NCI-H510A (cell line): ENCODE results near the gene CYP2R1.
"Not testable (repeated sequence)": the region's sequence is repeated elsewhere in the genome, so short reads cannot be mapped to it uniquely, and the experiment has no call there.

Experiments used
- DNase-seq: peaks from one replicate; lab custom pipeline; 2025; lab: John Stamatoyannopoulos, UW

The CYP2R1 gene

DNA sequence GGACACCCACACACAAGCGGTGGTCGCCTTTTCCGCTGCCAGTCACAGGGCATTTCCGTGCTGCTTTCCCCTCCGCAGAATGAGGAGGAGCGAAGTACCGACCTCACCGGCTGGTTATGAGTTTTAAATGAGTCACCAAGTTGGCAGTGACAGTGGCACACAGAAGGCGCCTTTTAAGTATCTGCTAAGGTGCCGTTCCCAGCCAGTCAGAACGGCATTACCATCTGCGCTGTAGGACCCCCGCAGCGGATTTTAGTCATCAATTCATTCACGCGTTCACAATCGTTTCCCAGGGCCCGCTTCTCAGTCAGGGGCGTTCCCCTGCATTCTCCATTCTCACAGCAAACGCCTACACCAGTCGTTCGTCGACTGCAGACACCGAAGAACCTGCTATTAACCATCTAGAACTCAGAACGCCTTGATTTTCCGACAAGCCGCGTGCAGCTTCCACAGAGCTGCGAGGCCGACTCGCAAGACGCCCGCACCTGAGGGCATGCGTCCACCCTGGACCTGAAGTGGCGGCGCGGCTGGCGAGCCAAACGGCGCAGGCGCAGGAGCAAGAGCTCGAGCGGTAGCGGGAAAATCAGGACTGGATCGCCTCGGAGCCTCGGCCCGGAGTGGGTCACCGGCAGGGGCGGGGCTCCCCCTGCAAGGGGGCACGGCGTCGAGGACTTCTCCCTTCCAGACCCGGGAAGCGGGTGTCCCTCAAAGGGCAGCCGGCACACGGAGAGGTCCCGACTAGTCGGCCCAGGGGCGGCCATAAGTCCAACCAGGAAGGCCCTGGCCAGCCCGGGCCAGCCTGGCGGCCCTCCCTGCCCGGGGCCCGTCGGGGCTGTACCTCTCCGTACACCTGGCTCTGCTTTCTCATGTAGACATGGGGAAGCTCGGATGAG, 642 bp downstream of the CYP2R1 start:
- peak; percentile 76 for DNase-seq

DNA sequence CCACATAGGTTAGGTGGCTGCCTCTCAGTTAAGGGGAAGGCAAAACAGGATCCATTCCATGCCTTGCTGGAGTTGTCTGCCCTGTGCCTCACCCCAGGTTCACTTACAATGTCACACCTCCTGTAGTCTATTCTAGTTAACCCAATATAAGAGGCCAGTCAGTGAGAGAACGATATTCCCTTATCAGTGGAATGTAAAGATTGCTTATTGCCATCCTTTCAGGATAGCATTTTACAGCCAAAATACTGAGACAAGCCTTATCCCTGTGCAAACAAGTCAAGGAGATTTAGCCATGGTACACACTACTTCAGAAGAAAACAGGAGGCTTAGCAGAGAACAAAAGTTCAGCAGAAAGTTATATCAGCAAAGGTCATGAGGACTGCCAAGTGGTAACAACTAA, 5.5 kb downstream of the CYP2R1 start:
- no peak for DNase-seq

DNA sequence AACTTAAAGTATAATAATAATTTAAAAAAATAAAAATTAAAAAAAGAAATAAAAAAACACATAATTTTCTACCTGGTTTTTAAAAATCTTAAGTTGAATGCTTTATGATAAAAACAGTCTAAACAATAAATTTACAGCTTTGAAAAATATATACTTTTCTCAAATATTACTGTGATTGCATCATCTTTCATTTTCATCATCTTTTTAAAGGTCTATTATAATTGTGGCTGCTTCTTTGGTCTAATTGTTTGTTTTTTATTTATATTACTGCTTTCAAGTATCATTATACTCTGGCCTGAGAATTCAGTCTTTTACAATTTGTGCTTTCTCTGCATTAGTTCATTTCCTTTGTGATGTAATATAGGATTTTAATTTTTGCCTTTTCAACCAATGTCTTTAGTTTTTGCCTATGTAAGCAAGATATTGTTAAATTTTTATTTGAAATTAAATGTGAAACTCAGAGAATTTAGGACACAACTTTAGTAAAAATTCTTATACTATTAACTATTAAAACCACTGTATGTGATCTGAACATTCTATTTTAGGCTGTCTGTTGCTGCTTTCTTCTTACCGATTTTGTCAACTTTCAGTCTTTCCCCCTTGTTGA, 7.3 kb downstream of the CYP2R1 start:
- no peak for DNase-seq

DNA sequence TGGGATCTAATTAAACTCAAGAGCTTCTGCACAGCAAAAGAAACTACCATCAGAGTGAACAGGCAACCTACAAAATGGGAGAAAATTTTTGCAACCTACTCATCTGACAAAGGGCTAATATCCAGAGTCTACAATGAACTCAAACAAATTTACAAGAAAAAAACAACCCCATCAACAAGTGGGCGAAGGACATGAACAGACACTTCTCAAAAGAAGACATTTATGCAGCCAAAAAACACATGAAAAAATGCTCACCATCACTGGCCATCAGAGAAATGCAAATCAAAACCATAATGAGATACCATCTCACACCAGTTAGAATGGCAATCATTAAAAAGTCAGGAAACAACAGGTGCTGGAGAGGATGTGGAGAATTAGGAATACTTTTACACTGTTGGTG, 8.3 kb downstream of the CYP2R1 start:
- not testable (repeated sequence) for DNase-seq

DNA sequence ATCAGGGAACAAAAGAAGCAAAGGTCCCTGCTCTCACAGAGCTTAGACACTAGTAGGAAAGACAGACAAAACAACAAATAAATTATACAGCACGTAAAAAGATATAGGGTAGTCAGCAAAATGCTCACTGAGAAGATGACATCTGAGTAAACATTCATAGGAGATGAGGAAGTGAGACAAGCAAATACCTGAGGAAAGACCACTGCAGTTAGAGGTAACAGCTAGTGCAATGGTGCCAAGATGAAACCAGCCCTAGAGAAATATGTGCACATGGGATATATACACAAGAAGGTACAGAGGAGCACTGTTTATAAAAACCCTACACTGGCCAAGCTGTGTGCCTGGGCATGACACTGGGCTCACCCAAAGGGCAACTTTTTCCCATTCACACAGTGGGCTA, 9.8 kb downstream of the CYP2R1 start:
- no peak for DNase-seq

DNA sequence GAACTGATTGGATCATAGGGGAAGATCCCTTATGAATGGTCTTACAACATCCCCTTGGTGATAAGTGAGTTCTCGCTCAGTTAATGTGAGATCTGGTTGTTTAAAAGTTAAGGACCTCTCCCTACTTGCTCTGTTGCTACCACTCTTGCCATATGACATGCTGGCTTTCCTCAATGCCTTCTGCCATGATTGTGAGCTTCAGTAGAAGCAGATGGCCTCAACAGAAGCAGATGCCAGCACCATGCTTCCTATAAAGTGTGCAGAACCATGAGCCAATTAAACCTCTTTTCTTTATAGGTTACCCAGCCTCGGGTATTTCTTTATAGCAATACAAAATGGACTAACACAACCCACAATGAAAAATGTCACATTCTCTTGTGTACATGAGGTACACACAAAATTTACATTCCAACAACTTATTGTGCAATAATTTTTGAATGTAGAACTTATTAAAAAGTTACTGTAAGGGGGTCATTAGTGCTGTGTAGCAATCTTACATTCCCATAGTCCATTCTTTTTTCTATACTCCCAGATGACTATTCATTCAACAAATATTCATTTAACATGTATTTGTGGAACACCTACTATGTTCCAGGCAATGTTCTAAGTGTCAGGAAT, 10.3 kb downstream of the CYP2R1 start:
- DNase-seq, result no peak

DNA sequence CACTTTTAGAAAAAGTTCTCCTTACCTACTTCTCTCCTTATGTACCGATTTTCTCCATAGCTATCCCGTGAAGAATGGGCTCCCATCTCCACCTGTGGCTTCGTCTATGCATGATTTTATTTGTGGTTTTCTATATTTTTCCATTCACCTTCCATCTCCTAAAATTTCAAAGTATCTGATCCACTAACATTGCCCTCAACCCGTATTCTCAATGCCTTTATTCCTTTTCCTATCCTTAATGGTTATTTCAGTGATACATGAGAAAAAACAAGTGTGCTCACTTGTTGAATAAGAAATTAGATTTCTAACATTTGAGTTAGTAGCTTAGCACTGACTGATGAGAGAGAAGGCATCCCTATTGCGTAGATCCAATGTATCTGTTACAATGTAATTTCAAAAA, 16.9 kb downstream of the CYP2R1 start:
- no peak for DNase-seq

DNA sequence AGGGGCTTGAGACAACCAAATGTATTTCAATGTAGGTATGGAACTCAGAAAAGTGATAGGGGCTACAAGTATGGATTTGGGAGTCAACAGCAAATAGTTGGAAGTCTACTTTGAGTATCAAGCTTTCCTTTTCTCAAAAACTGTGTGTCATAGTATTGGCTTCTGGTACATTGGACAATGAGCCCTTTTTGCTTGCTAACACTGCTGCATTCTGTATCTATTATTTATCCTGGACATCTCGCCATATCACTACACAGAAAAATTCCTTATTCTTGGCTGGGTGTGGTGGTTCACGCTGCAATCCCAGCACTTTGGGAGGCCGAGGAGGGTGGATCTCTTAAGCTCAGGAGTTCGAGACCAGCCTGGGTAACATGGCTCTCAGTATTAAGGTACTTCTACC, 18.4 kb downstream of the CYP2R1 start:
- DNase-seq, result no peak

DNA sequence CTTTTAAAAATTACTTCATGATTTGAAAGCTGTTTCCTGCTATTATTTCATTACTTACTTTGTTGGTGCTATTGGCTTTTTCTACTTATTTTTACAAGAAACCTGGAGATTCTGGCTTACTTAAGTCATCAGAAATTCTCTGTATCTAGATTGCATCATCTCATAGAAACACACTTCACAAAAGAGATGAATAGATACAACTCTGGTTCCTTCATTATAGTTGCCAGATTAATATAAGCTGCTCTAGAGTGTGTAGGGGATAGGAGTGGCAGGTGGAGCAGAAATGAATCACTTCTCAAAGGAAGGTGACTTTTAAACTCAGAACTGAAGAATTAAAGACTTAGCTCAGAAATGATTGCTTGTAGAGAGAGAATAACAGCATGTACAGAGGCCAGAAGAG, 20.0 kb downstream of the CYP2R1 start:
- DNase-seq, result no peak

DNA sequence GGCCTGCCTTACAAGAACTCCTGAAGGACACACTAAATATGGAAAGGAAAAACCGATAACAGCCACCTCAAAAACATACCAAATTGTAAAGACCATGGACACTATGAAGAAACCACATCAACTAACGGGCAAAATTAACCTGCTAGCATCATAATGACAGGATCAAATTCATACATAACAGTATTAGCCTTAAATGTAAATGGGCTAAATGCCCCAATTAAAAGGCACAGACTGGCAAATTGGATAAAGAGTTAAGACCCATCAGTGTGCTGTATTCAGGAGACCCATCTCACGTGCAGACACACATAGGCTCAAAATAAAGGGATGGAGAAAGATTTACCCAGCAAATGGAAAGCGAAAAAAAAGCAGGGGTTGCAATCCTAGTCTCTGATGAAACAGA, 28.3 kb downstream of the CYP2R1 start:
- DNase-seq, result not testable (repeated sequence)

DNA sequence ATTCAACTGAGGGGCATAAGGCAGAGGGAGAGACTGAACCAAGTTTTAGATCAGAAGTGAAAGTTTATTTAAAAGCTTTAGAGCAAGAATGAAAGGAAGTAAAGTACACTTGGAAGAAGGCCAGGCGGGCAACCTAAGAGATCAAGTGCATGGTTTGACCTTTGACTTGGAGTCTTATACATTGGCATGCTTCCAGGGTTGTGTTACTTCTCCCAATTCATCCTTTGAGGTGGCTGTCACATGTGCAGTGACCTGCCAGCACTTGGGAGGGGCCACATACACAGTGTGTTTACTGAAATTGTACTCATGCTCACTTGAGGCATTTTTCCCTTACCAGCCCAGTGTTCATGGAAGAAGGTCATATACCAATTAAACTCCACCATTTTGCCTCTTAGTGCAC, 30.4 kb downstream of the CYP2R1 start:
- DNase-seq, result no peak

DNA sequence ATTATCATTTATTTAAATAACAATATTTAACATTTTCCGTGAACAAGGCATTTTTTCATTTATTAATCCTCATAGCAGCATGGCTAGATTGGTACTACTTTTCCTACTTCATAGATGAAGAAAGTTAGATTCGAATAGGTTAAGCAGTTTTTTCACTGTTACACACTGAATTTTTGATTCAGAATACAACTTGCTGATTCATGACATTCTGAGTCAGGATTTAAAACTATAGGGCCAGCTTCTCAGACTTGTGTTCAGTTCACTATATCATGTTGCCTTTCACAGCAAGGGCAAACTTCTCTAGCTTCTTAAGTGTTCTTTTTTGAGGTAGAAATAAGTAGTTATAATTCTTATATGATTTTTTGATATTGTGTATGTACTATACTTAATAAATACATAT, 31.5 kb downstream of the CYP2R1 start:
- DNase-seq, result no peak

DNA sequence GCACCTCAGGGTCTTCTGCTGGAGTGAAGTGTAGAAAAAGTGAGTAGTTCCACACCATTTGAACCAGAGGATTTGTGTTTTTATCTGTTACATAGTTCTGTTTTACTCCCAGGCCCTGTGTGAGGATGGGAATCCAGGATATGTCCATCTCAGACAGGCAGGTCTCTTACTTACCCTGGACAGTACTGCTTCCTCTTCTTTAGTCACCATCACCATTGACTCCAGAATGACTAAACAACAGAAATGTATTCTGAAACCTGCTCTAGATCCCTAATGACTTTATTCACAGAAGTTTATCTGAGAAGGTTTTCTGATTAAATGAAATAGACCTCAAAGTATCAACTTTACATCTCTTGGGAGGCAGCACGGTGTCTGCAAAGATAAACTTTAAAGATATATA, 33.6 kb downstream of the CYP2R1 start:
- no peak for DNase-seq

DNA sequence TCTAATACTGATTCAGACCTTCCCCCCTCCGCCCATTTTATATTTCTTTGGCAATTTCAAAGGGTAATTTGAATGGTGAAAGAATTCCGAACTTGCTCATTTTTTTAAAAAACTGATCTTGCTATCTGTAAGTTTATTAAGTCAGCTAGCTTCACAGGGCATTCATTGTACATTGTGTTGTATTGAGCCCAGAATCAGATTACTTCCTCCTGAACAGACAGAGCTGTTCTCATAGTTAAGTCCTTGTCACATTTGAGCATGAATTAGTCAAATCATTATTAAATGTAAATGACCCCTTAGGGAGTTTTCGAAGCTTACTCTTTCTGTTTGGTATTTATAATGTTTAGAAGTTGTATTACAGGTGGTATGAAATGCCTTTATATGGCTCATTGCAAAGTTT, 34.4 kb downstream of the CYP2R1 start:
- no peak for DNase-seq

DNA sequence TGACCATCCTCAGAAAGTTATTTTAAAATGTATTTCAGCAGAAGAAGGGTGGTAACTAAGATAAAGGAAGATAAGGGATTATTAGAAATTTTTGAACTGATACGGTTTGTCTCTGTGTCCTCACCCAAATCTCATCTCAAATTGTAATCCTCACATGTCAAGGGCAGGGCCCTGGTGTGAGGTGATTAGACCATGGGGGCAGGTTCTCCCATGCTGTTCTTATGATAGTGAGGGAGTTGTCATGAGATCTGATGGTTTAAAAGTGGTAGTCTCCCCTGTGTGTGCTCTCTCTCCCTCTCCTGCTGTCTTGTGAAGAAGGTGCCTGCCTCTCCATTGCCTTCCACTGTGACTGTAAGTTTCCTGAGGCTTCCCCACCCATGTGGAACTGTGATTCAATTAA, 36.1 kb downstream of the CYP2R1 start:
- no peak for DNase-seq

DNA sequence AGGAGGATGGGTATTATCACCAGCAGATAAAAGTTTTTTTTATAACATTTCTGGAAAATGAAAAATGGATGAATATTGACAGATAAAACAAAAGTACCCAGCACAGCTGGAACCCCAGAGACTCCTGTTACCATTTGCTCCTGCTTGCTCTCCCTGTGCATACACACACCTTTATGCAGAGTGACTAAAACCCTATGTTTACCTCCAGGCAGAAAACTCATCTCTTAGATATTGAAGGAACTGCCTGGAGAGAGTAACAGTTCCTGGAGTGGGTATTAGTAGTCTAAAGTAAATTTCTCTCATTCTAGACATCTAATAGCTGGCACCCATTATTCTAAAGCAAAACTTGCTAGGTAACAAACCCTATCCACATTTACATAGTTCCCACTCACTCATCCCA, 38.0 kb downstream of the CYP2R1 start:
- no peak for DNase-seq

DNA sequence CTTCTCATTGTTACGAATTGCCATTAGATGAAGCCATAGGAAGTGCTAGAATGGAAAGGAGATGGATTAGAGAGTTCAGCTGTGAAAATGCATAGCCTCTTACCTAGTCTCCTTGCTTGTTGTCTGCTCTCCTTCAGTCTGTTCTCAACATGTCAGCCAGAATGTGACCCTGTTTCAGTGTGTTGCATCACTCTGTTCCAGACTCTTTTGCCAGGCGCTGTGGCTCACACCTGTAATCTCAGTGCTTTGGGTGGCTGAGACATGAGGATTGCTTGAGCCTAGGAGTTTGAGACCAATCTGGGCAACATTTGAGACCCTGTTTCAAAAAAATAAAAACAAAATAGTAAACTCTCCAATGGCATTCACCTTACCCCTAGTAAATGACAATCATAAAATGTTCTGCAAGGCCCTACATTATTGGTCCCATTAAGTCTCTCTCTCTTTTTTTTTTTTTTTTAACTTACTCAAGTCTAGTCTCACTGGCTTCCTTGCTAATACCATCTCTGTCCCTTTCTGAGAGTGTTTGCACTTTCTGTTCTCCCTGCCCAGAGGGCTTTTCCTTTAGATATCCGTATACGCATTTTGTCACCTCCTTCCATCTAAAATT, 39.4 kb downstream of the CYP2R1 start:
- DNase-seq, result no peak

DNA sequence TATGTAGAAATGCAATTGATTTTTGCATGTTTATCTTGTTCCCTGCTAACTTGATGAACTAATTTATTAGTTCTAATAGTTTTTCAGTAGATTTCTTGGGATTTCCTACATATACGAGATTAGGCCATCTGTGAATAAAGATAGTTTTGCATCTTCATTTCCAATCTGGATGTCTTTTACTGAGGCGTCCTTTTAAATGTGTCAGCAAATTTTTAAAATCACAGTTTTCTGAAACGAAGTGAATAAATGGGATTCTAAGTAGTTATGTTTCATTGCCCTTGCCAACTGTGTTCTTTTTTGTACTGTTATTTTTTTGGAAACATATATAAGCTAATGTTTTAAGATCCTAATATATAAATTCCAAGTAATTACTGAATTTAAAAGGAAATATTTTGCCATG, 50.0 kb downstream of the CYP2R1 start:
- DNase-seq, result no peak

DNA sequence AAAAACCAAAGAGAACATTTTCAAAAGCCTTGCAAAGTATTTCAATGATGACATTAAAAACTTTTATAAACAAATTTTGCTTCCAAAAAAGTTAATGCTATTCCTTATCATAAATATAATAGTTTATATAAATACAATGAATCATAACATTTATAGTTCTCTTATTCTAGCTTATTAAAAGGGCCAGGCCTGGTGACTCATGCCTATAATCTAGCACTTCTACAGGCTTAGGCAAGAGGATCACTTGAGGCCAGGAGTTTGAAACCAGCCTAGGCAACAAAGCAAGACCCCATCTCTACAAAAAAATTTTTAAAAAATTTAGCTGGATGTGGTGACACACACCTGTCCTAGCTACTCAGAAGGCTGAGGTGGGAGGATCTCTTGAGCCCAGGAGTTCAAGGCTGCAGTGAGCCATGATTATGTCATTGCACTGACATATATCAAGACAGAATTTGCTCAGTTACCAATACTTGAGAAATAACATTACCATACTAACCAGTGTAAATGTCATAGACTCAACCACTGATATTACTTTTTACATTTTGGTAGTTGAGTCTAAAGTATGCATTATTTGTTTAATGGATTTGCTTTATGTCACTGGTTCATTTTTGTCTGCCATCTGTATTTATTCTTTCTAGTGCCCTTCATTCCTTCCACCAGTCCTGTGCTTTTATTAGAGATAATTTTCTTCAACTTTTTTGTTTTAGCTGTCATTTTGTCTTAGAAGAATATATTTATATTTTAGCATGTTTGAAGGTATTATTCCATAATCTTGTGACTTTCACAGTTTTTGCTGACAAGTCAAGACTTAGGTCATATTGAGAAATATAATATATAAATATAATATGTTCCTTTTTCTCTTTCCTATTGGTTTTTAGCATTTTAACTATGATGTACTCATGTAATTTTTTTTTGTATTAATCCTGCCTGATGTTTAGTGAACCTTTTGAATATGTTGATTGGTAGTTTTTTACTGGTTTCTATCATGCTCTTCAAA, 56.2 kb downstream of the CYP2R1 start:
- no peak for DNase-seq
